ENCODE results near the gene KAT5. TPM values are rescaled to one million over a fixed set of nuclear protein-coding genes. Genes with fewer than 3 reads are reported as not detected.

KAT5 gene
- polyA plus RNA-seq, 1 donor from 2014 or later: 102 TPM

GRCh38 chr11:65716302-65716701, 4.2 kb downstream of the KAT5 start:
- no peaks in the 10 kb centered on the region for H3F3A ChIP-seq (ENCODE audit: insufficient read depth, low read length, poor library complexity, severe bottlenecking)
- no peak overlapping the region for H3K27ac ChIP-seq (ENCODE audit: low read length)
- no peak overlapping the region for H3K4me2 ChIP-seq (ENCODE audit: low read length)
- TF ChIP-seq SMC3 (conservative IDR thresholded peaks at IDR 0.05; ENCODE audit: poor library complexity): no peak
- TF ChIP-seq EP300 (conservative IDR thresholded peaks at IDR 0.05; ENCODE audit: poor library complexity, severe bottlenecking): no peak
- TF ChIP-seq, protein P1, sequence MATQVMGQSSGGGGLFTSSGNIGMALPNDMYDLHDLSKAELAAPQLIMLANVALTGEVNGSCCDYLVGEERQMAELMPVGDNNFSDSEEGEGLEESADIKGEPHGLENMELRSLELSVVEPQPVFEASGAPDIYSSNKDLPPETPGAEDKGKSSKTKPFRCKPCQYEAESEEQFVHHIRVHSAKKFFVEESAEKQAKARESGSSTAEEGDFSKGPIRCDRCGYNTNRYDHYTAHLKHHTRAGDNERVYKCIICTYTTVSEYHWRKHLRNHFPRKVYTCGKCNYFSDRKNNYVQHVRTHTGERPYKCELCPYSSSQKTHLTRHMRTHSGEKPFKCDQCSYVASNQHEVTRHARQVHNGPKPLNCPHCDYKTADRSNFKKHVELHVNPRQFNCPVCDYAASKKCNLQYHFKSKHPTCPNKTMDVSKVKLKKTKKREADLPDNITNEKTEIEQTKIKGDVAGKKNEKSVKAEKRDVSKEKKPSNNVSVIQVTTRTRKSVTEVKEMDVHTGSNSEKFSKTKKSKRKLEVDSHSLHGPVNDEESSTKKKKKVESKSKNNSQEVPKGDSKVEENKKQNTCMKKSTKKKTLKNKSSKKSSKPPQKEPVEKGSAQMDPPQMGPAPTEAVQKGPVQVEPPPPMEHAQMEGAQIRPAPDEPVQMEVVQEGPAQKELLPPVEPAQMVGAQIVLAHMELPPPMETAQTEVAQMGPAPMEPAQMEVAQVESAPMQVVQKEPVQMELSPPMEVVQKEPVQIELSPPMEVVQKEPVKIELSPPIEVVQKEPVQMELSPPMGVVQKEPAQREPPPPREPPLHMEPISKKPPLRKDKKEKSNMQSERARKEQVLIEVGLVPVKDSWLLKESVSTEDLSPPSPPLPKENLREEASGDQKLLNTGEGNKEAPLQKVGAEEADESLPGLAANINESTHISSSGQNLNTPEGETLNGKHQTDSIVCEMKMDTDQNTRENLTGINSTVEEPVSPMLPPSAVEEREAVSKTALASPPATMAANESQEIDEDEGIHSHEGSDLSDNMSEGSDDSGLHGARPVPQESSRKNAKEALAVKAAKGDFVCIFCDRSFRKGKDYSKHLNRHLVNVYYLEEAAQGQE (IDR thresholded peaks at IDR 0.05; ENCODE audit: borderline replicate concordance): no peak
- TF ChIP-seq RAD21 (conservative IDR thresholded peaks at IDR 0.05): no peak
- no peak for TF ChIP-seq EZH2 (IDR thresholded peaks at IDR 0.05; ENCODE audit: borderline replicate concordance, insufficient read depth, low read length, poor library complexity, severe bottlenecking)
- no peak for TF ChIP-seq TAF1 (IDR thresholded peaks at IDR 0.05; ENCODE audit: low read depth)
- no peak for TF ChIP-seq MXI1 (conservative IDR thresholded peaks at IDR 0.05; ENCODE audit: poor library complexity, severe bottlenecking)
- TF ChIP-seq CTCF (IDR thresholded peaks at IDR 0.05; ENCODE audit: poor library complexity, severe bottlenecking): no peak
- no peak overlapping the region for H3K9ac ChIP-seq (ENCODE audit: low read length)
- H2AFZ ChIP-seq (ENCODE audit: low read depth, low read length): no peak overlapping the region
- H4K20me1 ChIP-seq (ENCODE audit: insufficient read depth): no peaks in the 10 kb centered on the region
- H3K27me3 ChIP-seq (ENCODE audit: insufficient read depth, low read depth, low read length): no peaks in the 10 kb centered on the region
- no peak overlapping the region for H3K4me3 ChIP-seq (ENCODE audit: low read length)
- peaks cover 18% of the 10 kb centered on the region for H3K36me3 ChIP-seq (ENCODE audit: insufficient read depth, low read length)
- H3K9me3 ChIP-seq (ENCODE audit: low read length): no peaks in the 10 kb centered on the region
- peaks cover 15% of the 10 kb centered on the region for H3K79me2 ChIP-seq (replicated peaks; ENCODE audit: insufficient read depth, low read length)
- H3K9me2 ChIP-seq (ENCODE audit: insufficient read depth, low read length): no peaks in the 10 kb centered on the region

DNA sequence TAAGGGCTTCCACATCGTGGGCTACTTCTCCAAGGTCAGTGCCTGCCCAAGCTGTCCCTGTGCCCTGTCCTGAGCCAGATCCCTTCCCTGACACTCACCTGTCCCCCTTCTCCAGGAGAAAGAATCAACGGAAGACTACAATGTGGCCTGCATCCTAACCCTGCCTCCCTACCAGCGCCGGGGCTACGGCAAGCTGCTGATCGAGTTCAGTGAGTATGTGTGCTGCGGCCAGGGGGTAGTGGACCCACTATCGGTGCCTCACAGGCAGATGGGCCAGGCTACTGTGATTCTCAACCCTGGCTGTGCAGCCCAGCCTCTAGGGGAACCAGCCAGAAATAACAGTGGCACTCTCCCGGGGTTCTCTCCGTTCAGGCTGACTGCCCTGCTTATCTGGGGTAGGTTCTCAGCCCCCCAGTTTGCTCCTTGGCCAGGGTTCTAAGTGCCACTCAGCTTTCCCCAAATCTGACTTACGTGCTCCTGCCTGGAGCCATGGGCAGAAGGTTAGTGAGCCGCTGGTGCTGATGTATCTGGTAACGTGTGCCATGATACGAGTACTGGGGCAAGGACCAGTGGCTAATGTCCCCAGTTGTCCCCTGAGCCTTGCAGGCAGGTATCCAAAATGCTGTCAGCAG, 4.8 kb downstream of the KAT5 start:
- peaks cover 18% of the 10 kb centered on the region for H3K36me3 ChIP-seq (ENCODE audit: insufficient read depth, low read length)
- H2AFZ ChIP-seq (ENCODE audit: low read depth, low read length): no peak overlapping the region
- H3K79me2 ChIP-seq (replicated peaks; ENCODE audit: insufficient read depth, low read length): peaks cover 15% of the 10 kb centered on the region
- no peak overlapping the region for H3K27ac ChIP-seq (ENCODE audit: low read length)
- no peak overlapping the region for H3K9ac ChIP-seq (ENCODE audit: low read length)
- TF ChIP-seq TAF1 (IDR thresholded peaks at IDR 0.05; ENCODE audit: low read depth) (no peak), RAD21 (conservative IDR thresholded peaks at IDR 0.05) (no peak), CTCF (IDR thresholded peaks at IDR 0.05; ENCODE audit: poor library complexity, severe bottlenecking) (no peak), EZH2 (IDR thresholded peaks at IDR 0.05; ENCODE audit: borderline replicate concordance, insufficient read depth, low read length, poor library complexity, severe bottlenecking) (no peak), POLR2AphosphoS5 (IDR thresholded peaks at IDR 0.05) (no peak), EP300 (conservative IDR thresholded peaks at IDR 0.05; ENCODE audit: poor library complexity, severe bottlenecking) (no peak), SMC3 (conservative IDR thresholded peaks at IDR 0.05; ENCODE audit: poor library complexity) (no peak), MXI1 (conservative IDR thresholded peaks at IDR 0.05; ENCODE audit: poor library complexity, severe bottlenecking) (no peak)
- TF ChIP-seq, protein P1 (IDR thresholded peaks at IDR 0.05; ENCODE audit: borderline replicate concordance): no peak
- no peaks in the 10 kb centered on the region for H3F3A ChIP-seq (ENCODE audit: insufficient read depth, low read length, poor library complexity, severe bottlenecking)
- no peaks in the 10 kb centered on the region for H3K9me3 ChIP-seq (ENCODE audit: low read length)
- no peak overlapping the region for H3K4me3 ChIP-seq (ENCODE audit: low read length)
- no peaks in the 10 kb centered on the region for H3K9me2 ChIP-seq (ENCODE audit: insufficient read depth, low read length)
- H3K4me2 ChIP-seq (ENCODE audit: low read length): no peak overlapping the region
- no peaks in the 10 kb centered on the region for H3K27me3 ChIP-seq (ENCODE audit: insufficient read depth, low read depth, low read length)
- no peaks in the 10 kb centered on the region for H4K20me1 ChIP-seq (ENCODE audit: insufficient read depth)
